Nephron progenitor cell (in vitro differentiated cells): ENCODE results near the gene CLVS2.

Experiments
- DNase-seq: peaks from one replicate; pipeline ENCODE4 v3.0.0; 2021
- H3K27ac Mint-ChIP-seq: 2 replicates; pipeline ENCODE4 v1.8.0; 2021; ENCODE audit warnings: mild to moderate bottlenecking, moderate library complexity, mixed read lengths
- H3K27me3 Mint-ChIP-seq: 2 replicates; pipeline ENCODE4 v1.8.0; 2021; ENCODE audit warnings: mild to moderate bottlenecking, low read depth, mixed read lengths; ENCODE audit not compliant: poor library complexity
- H3K36me3 Mint-ChIP-seq: 2 replicates; pipeline ENCODE4 v1.8.0; 2021; ENCODE audit warnings: low read depth, mixed read lengths
- H3K4me1 Mint-ChIP-seq: 2 replicates; pipeline ENCODE4 v1.8.0; 2021; ENCODE audit warnings: mixed read lengths
- H3K4me3 Mint-ChIP-seq: 2 replicates; pipeline ENCODE4 v1.8.0; 2021; ENCODE audit warnings: mild to moderate bottlenecking, moderate library complexity, mixed read lengths
- H3K9me3 Mint-ChIP-seq: 2 replicates; pipeline ENCODE4 v1.8.0; 2021; ENCODE audit warnings: mild to moderate bottlenecking, moderate library complexity, mixed read lengths
- TF ChIP-seq, protein P1 (sequence below): fragments of 200-600 bp; sonication (generic); IDR thresholded peaks from 2 replicates; pipeline ENCODE4 v1.5.0; 2021; ENCODE audit warnings: antibody characterized with exemption

Gene CLVS2

DNA sequence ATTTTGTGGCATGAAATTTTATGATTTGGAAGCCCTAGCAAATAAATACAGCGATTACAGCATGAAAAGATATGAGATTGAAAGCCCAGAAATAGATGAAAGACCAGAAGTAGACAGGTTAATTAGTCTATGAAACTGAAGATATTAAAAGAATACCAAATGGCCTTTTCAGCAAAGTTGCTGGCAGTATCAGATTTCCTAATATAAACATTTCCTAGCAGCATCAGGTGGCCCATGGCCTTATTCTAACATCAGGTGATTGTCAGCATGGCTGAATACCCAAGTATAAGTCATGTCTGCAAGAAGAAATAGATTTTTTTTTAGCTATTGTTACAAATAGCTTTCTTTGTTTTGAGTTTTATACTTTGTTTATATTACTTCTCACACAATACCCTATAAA lies 93.2 kb downstream of the CLVS2 start:
- no peak for DNase-seq
- no peak overlapping the region for H3K27ac Mint-ChIP-seq
- H3K27me3 Mint-ChIP-seq: no peaks in the 10 kb centered on the region
- TF ChIP-seq, protein P1, sequence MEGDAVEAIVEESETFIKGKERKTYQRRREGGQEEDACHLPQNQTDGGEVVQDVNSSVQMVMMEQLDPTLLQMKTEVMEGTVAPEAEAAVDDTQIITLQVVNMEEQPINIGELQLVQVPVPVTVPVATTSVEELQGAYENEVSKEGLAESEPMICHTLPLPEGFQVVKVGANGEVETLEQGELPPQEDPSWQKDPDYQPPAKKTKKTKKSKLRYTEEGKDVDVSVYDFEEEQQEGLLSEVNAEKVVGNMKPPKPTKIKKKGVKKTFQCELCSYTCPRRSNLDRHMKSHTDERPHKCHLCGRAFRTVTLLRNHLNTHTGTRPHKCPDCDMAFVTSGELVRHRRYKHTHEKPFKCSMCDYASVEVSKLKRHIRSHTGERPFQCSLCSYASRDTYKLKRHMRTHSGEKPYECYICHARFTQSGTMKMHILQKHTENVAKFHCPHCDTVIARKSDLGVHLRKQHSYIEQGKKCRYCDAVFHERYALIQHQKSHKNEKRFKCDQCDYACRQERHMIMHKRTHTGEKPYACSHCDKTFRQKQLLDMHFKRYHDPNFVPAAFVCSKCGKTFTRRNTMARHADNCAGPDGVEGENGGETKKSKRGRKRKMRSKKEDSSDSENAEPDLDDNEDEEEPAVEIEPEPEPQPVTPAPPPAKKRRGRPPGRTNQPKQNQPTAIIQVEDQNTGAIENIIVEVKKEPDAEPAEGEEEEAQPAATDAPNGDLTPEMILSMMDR: no peak
- H3K9me3 Mint-ChIP-seq: no peaks in the 10 kb centered on the region
- peaks cover 4% of the 10 kb centered on the region for H3K4me1 Mint-ChIP-seq
- H3K4me3 Mint-ChIP-seq: no peak overlapping the region
- H3K36me3 Mint-ChIP-seq: no peaks in the 10 kb centered on the region

DNA sequence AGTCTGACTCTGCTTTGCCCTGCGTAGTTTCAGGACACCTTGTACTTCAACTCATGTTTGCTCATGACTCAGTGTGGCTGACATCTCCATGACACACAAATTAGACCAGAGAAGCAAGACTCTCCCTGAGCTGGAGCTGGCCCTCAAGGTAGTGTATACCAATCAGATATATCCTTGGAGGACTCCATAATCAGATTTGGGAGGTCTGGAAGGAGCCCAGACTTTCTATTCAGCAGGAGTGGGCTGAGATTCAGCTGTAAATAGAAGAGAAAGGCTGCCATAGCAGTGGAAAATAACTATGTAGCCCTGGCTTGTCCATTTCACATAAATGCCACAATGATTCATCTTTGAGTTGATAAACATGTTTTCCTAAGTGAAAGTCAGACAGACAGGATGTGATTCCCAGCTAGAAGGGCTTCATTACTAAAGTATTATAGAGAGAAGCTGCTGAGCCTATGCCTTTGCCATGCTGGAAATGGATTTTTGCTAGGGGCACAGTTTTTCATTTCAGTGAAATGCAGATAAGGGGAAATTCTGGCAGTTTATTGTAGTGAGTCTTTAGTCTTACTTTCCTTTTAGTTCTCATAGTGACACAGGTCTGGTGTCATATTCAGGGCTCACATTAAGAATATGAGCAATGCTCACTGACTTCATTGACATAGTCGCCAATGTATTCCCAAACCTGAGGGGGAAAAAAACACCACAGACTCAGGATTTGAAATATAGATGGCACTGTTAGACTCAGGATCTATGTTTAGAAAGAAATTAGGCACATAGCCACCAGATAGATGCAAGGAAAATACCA lies 95.3 kb downstream of the CLVS2 start:
- Mint-ChIP-seq H3K4me1 (peaks cover 4% of the 10 kb centered on the region), H3K27ac (no peak overlapping the region), H3K4me3 (no peak overlapping the region), H3K36me3 (no peaks in the 10 kb centered on the region), H3K9me3 (no peaks in the 10 kb centered on the region), H3K27me3 (peaks cover 4% of the 10 kb centered on the region)
- TF ChIP-seq, protein P1: no peak
- no peak for DNase-seq

DNA sequence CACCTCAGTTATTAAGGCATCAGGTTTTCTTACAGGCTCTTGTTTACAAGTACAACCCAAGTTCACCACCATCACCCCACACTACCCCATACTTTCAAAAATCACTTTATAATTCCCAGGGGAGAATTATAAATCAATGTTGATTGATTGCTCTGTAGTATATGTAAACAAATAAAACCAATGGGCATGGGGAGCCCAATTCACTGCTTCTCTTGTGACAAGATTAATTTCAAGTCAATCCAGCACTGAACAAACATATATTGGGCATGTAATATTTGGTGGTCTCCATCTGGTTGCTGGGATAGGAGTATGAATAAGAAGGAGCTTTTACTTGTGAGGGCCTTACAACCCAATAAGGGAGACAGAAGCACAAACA lies 95.8 kb downstream of the CLVS2 start:
- H3K27ac Mint-ChIP-seq: no peak overlapping the region
- no peak for DNase-seq
- peaks cover 4% of the 10 kb centered on the region for H3K27me3 Mint-ChIP-seq
- H3K9me3 Mint-ChIP-seq: no peaks in the 10 kb centered on the region
- H3K4me3 Mint-ChIP-seq: no peak overlapping the region
- H3K36me3 Mint-ChIP-seq: no peaks in the 10 kb centered on the region
- TF ChIP-seq, protein P1: no peak
- peaks cover 4% of the 10 kb centered on the region for H3K4me1 Mint-ChIP-seq

DNA sequence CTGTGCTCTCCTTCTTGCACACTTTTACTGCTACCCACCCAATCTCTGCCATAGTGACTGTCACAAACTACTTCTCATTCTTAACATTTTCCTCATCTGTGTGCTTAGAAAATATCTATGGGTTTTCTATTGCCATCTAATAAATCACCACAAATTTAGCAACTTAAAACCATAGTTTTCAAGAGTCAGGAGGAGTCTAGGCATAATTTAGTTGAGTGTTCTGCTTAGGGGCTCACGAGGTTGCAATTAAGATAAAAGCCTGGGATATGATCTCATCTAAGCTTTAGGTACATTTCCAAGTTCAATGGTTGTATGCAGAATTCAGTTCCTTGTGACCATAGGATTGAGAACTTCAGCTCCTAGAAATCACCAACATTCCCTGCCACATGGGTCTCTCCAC lies 98.8 kb downstream of the CLVS2 start:
- no peak overlapping the region for H3K4me3 Mint-ChIP-seq
- no peaks in the 10 kb centered on the region for H3K9me3 Mint-ChIP-seq
- no peak for DNase-seq
- no peaks in the 10 kb centered on the region for H3K4me1 Mint-ChIP-seq
- TF ChIP-seq, protein P1: no peak
- H3K36me3 Mint-ChIP-seq: no peaks in the 10 kb centered on the region
- no peak overlapping the region for H3K27ac Mint-ChIP-seq
- peaks cover 4% of the 10 kb centered on the region for H3K27me3 Mint-ChIP-seq

DNA sequence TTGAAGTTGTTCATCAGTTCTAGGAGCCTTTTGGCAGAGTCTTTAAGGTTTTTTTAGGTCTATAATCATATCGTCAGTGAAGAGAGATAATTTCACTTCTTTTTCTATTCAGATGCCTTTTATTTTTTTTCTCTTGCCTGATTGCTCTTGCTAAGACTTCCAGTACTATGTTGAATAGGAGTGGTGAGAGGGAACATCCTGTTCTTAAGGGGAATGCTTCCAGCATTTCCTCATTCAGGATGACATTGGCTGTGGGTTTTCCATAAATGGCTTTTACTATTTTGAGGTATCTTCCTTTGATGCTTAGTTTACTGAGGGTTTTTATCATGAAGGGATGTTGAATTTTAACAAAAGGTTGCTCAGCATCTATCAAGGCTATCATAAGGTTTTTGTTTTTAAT lies 109.5 kb downstream of the CLVS2 start:
- no peak for DNase-seq
- TF ChIP-seq, protein P1: no peak
- Mint-ChIP-seq H3K36me3 (no peaks in the 10 kb centered on the region), H3K27ac (no peak overlapping the region), H3K4me1 (no peaks in the 10 kb centered on the region), H3K9me3 (peaks cover 6% of the 10 kb centered on the region), H3K27me3 (peaks cover 10% of the 10 kb centered on the region), H3K4me3 (no peak overlapping the region)

DNA sequence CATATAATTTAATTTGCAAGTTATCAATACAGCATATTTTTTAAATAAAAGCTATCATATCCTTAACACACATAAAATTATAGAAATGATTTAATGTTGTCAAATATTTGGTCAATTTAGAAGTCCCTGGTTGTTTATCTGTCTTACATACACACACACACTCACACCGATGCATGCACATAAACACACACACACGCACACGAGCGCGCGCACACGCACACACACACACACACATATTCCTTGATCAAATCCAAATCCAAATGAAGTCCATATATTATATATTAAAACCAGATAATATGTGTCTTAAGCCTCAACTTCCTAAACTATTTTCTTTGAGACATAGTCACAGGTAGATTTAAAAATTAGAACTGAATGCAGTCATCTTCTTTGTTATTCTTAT lies 120.3 kb downstream of the CLVS2 start:
- no peak overlapping the region for H3K27ac Mint-ChIP-seq
- no peaks in the 10 kb centered on the region for H3K36me3 Mint-ChIP-seq
- H3K27me3 Mint-ChIP-seq: peaks cover 3% of the 10 kb centered on the region
- no peaks in the 10 kb centered on the region for H3K9me3 Mint-ChIP-seq
- DNase-seq: no peak
- TF ChIP-seq, protein P1: no peak
- H3K4me3 Mint-ChIP-seq: no peak overlapping the region
- H3K4me1 Mint-ChIP-seq: no peaks in the 10 kb centered on the region
